PFSK-1 (cell line): ENCODE data around the gene RNF138.

Experiments
- FOXP2 ChIP-seq: optimal IDR thresholded peaks from 2 replicates; pipeline ENCODE3; 2011; ENCODE audit warnings: borderline replicate concordance, control low read depth, inconsistent platforms; ENCODE audit not compliant: insufficient read depth; ENCODE audit errors: extremely low read length, extremely low read depth
- POLR2AphosphoS5 ChIP-seq: IDR thresholded peaks from 2 replicates; pipeline ENCODE4 v1.6.1; 2012; ENCODE audit warnings: low read depth, mild to moderate bottlenecking, control low read depth, low read length, moderate library complexity
- SIN3A ChIP-seq: IDR thresholded peaks from 2 replicates; pipeline ENCODE4 v1.6.1; 2012; ENCODE audit warnings: mild to moderate bottlenecking, low read length, moderate library complexity, borderline replicate concordance; ENCODE audit not compliant: insufficient read depth
- TAF1 ChIP-seq: IDR thresholded peaks from 2 replicates; pipeline ENCODE4 v1.6.1; 2012; ENCODE audit warnings: low read length, control low read depth, borderline replicate concordance; ENCODE audit not compliant: insufficient read depth
- TF ChIP-seq, protein P1 (sequence below), 2 experiments: IDR thresholded peaks; 2 replicates each; pipeline versions ENCODE4 v1.6.1 to v1.8.0; 2011 to 2012; ENCODE audit warnings: low read depth in 2 of 2, low read length in 2 of 2, control low read depth in 1 of 2, inconsistent platforms in 1 of 2, mild to moderate bottlenecking in 1 of 2, moderate library complexity in 1 of 2; ENCODE audit not compliant: insufficient read depth in 1 of 2

RNF138 gene

DNA sequence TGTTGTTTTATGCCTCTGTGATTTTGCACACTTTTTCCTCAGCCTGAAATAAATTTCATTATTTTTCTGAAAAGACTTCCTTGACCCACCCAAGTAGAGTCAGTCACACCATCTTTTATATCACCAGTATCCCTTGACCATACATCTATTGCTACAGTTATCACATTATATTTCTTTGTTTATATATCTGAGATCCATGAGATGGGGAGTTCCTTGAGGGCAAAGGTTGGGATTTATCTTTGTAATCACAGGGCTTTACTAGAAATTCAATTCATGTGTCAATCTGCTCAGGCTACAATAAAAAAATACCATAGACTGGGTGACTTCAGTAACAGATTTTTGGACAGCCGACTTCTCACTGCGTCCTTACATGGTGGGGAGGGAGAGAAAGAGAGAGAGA is 12.8 kb upstream of the RNF138 start:
- TF ChIP-seq FOXP2 (no peak), POLR2AphosphoS5 (no peak), TAF1 (no peak), SIN3A (no peak)
- TF ChIP-seq, protein P1, sequence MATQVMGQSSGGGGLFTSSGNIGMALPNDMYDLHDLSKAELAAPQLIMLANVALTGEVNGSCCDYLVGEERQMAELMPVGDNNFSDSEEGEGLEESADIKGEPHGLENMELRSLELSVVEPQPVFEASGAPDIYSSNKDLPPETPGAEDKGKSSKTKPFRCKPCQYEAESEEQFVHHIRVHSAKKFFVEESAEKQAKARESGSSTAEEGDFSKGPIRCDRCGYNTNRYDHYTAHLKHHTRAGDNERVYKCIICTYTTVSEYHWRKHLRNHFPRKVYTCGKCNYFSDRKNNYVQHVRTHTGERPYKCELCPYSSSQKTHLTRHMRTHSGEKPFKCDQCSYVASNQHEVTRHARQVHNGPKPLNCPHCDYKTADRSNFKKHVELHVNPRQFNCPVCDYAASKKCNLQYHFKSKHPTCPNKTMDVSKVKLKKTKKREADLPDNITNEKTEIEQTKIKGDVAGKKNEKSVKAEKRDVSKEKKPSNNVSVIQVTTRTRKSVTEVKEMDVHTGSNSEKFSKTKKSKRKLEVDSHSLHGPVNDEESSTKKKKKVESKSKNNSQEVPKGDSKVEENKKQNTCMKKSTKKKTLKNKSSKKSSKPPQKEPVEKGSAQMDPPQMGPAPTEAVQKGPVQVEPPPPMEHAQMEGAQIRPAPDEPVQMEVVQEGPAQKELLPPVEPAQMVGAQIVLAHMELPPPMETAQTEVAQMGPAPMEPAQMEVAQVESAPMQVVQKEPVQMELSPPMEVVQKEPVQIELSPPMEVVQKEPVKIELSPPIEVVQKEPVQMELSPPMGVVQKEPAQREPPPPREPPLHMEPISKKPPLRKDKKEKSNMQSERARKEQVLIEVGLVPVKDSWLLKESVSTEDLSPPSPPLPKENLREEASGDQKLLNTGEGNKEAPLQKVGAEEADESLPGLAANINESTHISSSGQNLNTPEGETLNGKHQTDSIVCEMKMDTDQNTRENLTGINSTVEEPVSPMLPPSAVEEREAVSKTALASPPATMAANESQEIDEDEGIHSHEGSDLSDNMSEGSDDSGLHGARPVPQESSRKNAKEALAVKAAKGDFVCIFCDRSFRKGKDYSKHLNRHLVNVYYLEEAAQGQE (IDR thresholded peaks at IDR 0.05; ENCODE audit: insufficient read depth in 1 of 2, low read depth in 2 of 2, low read length in 2 of 2): no peak

DNA sequence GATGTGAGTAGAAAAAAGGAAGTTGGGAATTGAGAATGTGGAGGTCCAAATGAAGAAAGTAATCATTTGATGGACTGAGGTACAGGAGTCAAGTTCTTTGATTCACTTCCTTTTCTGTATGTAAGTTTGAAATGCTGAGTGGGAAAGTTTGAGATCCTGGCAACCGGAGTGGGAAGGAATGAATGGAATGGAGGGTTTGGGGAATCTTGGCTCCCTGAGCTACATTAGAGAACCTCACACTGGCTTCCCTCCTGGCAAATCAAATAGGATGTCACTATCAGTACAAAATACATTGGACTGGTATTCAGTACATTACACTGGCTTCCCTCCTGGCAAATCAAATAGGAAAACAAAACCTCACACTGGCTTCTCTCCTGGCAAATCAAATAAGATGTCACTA is 9.8 kb upstream of the RNF138 start:
- TF ChIP-seq, protein P1 (IDR thresholded peaks at IDR 0.05; ENCODE audit: insufficient read depth in 1 of 2, low read depth in 2 of 2, low read length in 2 of 2): no peak
- TF ChIP-seq SIN3A (no peak), POLR2AphosphoS5 (no peak), FOXP2 (no peak), TAF1 (no peak)

DNA sequence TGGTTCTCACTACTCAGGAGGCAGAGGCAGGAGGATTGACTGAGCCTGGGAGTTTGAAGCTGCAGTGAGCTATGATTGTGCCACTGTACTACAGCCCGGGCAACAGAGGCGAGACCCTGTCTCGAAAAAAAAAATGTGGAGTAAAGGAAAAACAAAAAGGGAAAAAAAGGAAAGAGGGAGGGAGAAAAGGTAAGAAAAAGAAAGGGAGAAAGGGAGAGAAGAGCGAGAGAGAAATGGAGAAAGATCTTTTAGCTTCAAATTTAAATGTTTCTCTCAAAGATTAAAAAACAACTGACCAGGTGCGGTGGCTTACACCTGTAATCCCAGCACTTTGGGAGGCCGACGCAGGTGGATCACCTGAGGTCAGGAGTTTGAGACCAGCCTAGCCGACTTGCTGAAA is 7.9 kb upstream of the RNF138 start:
- TF ChIP-seq POLR2AphosphoS5 (no peak), FOXP2 (no peak)

DNA sequence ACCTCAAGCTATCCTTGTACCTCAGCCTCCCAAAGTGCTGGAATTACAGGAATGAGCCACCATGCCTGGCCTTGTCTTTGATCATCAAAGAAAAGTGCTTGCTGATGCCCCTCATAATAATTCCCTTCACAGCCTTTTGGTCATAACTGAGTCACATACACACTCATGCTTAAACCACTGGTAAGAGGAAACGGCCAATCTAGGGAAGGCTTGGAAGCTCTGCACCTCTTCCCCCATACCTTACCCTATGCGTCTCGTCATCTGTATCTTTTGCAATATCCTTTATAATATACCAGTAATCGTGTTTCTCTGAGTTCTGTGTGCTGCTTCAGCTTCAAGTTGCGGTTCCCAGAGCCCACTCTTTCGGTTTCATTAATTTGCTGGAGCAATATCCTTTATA is 4.8 kb upstream of the RNF138 start:
- TF ChIP-seq, protein P1 (IDR thresholded peaks at IDR 0.05; ENCODE audit: insufficient read depth in 1 of 2, low read depth in 2 of 2, low read length in 2 of 2): no peak
- TF ChIP-seq TAF1 (no peak), FOXP2 (no peak), POLR2AphosphoS5 (no peak), SIN3A (no peak)

DNA sequence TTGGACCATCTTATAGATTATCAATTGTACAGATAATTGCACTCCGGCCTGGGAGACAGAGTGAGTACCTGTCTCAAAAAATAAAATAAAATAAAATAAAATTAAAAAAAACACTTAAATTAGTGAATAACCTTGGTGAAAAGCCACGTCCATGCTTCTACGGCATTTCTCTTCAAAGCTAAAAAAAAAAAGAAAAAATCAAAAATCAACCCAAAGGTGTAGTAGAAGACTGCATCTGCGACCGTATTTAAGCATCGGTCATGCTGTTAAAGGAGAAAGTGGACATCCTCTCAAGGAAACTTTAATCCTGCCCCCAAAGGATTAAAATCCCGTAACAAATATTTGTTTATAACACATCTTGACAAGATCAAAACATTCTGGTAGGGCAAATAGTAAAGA is 350 bp upstream of the RNF138 start:
- no peak for TF ChIP-seq SIN3A
- TF ChIP-seq FOXP2: no peak
- TF ChIP-seq, protein P1 (IDR thresholded peaks at IDR 0.05; ENCODE audit: insufficient read depth in 1 of 2, low read depth in 2 of 2, low read length in 2 of 2): no peak
